NCI-H2227 (cell line): Measurements from ENCODE around the gene ROR1.

Experiments
- DNase-seq: peaks from one replicate; lab custom pipeline; 2025; ENCODE audit not compliant: unreplicated experiment; lab: John Stamatoyannopoulos, UW

ROR1 gene

GRCh38 chr1:63877816-63878215 lies 104.0 kb downstream of the ROR1 start:
- no peak for DNase-seq

GRCh38 chr1:63878932-63879331 lies 105.1 kb downstream of the ROR1 start:
- no peak for DNase-seq

- DNase-seq, result no peak
These were observed 107.2 kb downstream of the ROR1 start for GRCh38 chr1:63880958-63881576.

- no peak for DNase-seq
These were observed 108.4 kb downstream of the ROR1 start for GRCh38 chr1:63882048-63882704.

- no peak for DNase-seq
These were observed 109.8 kb downstream of the ROR1 start for GRCh38 chr1:63883494-63884235.

GRCh38 chr1:63884486-63884885 lies 110.7 kb downstream of the ROR1 start:
- no peak for DNase-seq

GRCh38 chr1:63885899-63886298 lies 112.1 kb downstream of the ROR1 start:
- no peak for DNase-seq

- DNase-seq, result no peak
These were observed 112.5 kb downstream of the ROR1 start for GRCh38 chr1:63886340-63886739.

GRCh38 chr1:63887809-63888208 lies 114.0 kb downstream of the ROR1 start:
- DNase-seq, result no peak

- DNase-seq, result no peak
These were observed 115.2 kb downstream of the ROR1 start for GRCh38 chr1:63888984-63889383.

- no peak for DNase-seq
These were observed 116.7 kb downstream of the ROR1 start for GRCh38 chr1:63890468-63890867.

- no peak for DNase-seq
These were observed 117.4 kb downstream of the ROR1 start for GRCh38 chr1:63891060-63891690.

GRCh38 chr1:63892632-63893395 lies 119.0 kb downstream of the ROR1 start:
- DNase-seq, result peak; percentile 8

- no peak for DNase-seq
These were observed 120.2 kb downstream of the ROR1 start for GRCh38 chr1:63893976-63894375.

GRCh38 chr1:63894627-63895265 lies 120.9 kb downstream of the ROR1 start:
- DNase-seq, result no peak

- DNase-seq, result no peak
These were observed 122.9 kb downstream of the ROR1 start for GRCh38 chr1:63896755-63897154.

GRCh38 chr1:63898428-63899196 lies 124.8 kb downstream of the ROR1 start:
- no peak for DNase-seq

GRCh38 chr1:63901094-63901493 lies 127.3 kb downstream of the ROR1 start:
- no peak for DNase-seq

GRCh38 chr1:63902844-63903589 lies 129.2 kb downstream of the ROR1 start:
- DNase-seq, result no peak
